Measurements from ENCODE around the gene MCM6. TPM values are rescaled to one million over a fixed set of nuclear protein-coding genes. Genes with fewer than 3 reads are reported as not detected.
"Not testable (repeated sequence)": the region's sequence is repeated elsewhere in the genome, so short reads cannot be mapped to it uniquely, and the experiment has no call there.

The MCM6 gene
- 57.0 and 57.1 TPM in 2 replicates for total RNA-seq (2014; rRNA removed; shearing (Covaris generic); ENCODE audit: low replicate concordance)

- DNase-seq: peak; percentile 98
- Histone ChIP-seq H3K27me3 (no peaks in the 10 kb centered on the region), H3K36me3 (peaks cover 28% of the 10 kb centered on the region), H3K4me3 (peak within 1 kb of the TSS; percentile 81), H3K9me3 (no peaks in the 10 kb centered on the region)
Measured at GRCh38 chr2:135876066-135876711, at the start of gene MCM6. MCM6 (minus strand) TSS chr2:135876443; CDS start chr2:135876365, 78 bp downstream.

- DNase-seq: no peak
- H3K9me3 ChIP-seq: no peaks in the 10 kb centered on the region
- H3K4me3 ChIP-seq: no peak overlapping the region
- H3K27me3 ChIP-seq: no peaks in the 10 kb centered on the region
- peaks cover 13% of the 10 kb centered on the region for H3K36me3 ChIP-seq
Measured at GRCh38 chr2:135925571-135925970, 49.3 kb upstream of the MCM6 start.

DNA sequence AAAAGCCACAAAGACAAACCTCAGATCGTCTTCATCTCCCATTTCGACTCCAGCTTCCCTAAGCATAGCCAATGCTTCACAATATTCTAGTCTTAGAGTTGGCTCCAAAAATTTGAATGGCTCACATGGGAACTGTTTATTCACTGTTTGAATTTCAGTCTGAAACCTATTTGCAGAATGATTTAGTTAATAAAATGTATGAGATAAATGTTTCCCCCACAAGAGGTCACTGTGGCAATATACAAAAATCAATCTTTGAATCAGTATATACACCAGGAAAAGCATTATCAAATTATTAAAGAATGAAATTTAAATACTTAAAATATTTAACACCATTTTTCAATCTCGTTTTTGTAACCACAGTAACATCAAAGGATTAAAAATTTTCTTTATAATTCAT, 40.0 kb upstream of the MCM6 start:
- peaks cover 19% of the 10 kb centered on the region for H3K36me3 ChIP-seq
- no peaks in the 10 kb centered on the region for H3K27me3 ChIP-seq
- no peak for DNase-seq
- H3K4me3 ChIP-seq: no peak overlapping the region
- no peaks in the 10 kb centered on the region for H3K9me3 ChIP-seq

- Histone ChIP-seq H3K36me3 (peaks cover 27% of the 10 kb centered on the region), H3K4me3 (no peak overlapping the region), H3K27me3 (no peaks in the 10 kb centered on the region), H3K9me3 (no peaks in the 10 kb centered on the region)
- no peak for DNase-seq
Measured at GRCh38 chr2:135914485-135914884, 38.2 kb upstream of the MCM6 start.

- no peak for DNase-seq
- H3K9me3 ChIP-seq: no peaks in the 10 kb centered on the region
- no peaks in the 10 kb centered on the region for H3K27me3 ChIP-seq
Measured at GRCh38 chr2:135913727-135914365, 37.6 kb upstream of the MCM6 start.

DNA sequence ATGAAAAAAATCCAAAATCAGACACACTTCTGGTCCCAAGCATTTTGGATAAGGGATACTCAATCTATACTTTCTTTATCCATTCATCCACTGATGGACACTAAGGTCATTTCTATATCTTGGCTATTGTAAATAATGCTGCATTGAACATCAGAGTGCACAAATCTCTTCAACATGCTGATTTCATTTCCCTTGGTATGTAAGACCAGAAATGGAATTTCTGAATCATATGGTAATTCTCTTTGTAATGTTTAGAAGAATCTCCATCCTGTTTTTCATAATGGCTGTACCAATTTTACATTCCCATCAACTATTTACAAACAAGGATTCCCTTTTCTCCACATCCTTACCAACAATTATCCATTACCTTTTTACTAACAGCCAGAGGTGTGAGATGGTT, 33.7 kb upstream of the MCM6 start:
- no peaks in the 10 kb centered on the region for H3K27me3 ChIP-seq
- H3K4me3 ChIP-seq: no peak overlapping the region
- no peaks in the 10 kb centered on the region for H3K9me3 ChIP-seq
- peaks cover 44% of the 10 kb centered on the region for H3K36me3 ChIP-seq
- no peak for DNase-seq

More at GRCh38 chr2:135913727-135914365, 37.6 kb upstream of the MCM6 start:
- peaks cover 31% of the 10 kb centered on the region for H3K36me3 ChIP-seq
- H3K4me3 ChIP-seq: no peak overlapping the region

- Histone ChIP-seq H3K27me3 (no peaks in the 10 kb centered on the region), H3K9me3 (no peaks in the 10 kb centered on the region), H3K4me3 (no peak overlapping the region), H3K36me3 (peaks cover 30% of the 10 kb centered on the region)
- no peak for DNase-seq
Measured at GRCh38 chr2:135905679-135906078, 29.4 kb upstream of the MCM6 start.

DNA sequence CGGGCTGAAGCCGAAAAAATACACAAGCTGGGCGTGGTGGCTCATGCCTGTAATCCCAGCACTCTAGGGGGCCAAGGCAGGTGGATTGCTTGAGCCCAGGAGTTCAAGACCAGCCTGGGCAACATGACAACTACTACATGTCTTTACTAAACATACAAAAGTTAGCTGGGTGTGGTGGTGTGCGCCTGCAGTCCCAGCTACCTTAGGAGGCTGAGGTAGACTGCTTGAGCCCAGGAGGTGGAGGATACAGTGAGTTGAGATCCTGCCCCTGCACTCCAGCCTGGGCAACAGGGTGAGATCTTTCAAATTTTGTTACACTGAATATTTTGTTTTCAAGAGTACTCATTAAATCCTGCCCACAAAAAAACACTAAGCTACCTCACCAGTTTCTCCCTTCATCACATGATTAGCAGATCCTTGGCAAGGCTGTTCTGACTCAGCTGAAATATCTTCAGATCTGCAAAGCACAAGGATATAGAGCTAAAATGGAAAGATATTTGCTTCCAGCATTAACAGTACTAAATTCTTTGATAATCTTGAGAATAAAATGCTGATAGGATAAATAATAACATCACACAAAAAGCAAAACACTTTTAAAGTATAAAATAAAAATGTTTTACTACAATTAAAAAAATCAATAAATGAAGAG, 28.2 kb upstream of the MCM6 start:
- H3K4me3 ChIP-seq: no peak overlapping the region
- no peaks in the 10 kb centered on the region for H3K9me3 ChIP-seq
- no peaks in the 10 kb centered on the region for H3K27me3 ChIP-seq
- DNase-seq: no peak
- H3K36me3 ChIP-seq: peaks cover 19% of the 10 kb centered on the region

GRCh38 chr2:135903650-135904049, 27.4 kb upstream of the MCM6 start:
- Histone ChIP-seq H3K9me3 (no peaks in the 10 kb centered on the region), H3K4me3 (no peak overlapping the region), H3K27me3 (no peaks in the 10 kb centered on the region), H3K36me3 (peaks cover 14% of the 10 kb centered on the region)
- no peak for DNase-seq

- Histone ChIP-seq H3K9me3 (no peaks in the 10 kb centered on the region), H3K27me3 (no peaks in the 10 kb centered on the region)
Measured at GRCh38 chr2:135899567-135899966, 23.3 kb upstream of the MCM6 start.

DNA sequence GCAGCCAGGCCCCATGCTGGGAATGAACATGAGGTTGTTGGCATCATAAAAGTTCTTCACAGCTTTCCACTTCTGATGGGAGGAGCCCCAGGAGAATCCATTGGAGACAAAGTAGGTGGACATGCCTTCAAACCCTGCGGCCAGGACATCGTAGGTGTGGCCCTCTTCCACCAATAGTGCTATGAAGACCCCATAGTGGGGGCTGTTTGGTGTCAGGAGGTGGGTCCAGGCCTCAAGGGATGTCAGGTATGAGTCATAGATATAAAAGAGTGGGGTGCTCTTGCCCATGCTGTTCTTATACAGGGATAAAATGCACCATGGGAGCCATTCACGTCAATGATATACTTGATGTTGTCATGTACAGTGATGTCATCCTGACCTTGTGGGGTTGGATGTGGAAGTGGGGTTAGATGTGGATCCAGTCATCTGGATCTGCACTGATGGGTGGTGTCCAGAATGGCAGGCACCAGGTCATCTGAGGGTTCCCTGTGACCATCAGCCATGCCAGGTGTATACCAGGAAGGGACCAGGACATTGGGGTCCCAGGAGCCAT, 22.1 kb upstream of the MCM6 start:
- Histone ChIP-seq H3K27me3 (no peaks in the 10 kb centered on the region), H3K9me3 (no peaks in the 10 kb centered on the region), H3K36me3 (no peaks in the 10 kb centered on the region), H3K4me3 (no peak overlapping the region)
- DNase-seq: no peak

More at GRCh38 chr2:135899567-135899966, 23.3 kb upstream of the MCM6 start:
- H3K36me3 ChIP-seq: no peaks in the 10 kb centered on the region
- H3K4me3 ChIP-seq: no peak overlapping the region
- DNase-seq: no peak

DNA sequence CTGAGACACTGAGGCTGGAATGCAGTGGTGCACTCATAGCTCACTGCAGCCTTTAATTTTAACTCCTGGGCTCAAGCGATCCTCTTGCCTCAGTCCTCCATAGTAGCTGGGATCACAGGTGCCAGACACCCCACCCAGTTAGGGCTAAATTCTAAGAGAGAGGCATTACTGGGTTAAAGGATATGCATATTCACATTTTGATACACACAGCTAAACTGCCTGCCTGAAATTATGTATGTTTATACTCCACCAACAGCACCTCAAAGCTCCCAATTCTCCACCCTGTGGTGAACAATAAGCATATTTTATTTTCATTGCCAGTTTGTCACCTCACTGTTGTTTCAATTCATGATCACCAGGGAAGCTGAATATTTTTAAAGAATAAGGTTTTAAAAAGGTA, 18.7 kb upstream of the MCM6 start:
- Histone ChIP-seq H3K9me3 (no peaks in the 10 kb centered on the region), H3K4me3 (no peak overlapping the region), H3K36me3 (no peaks in the 10 kb centered on the region), H3K27me3 (no peaks in the 10 kb centered on the region)
- no peak for DNase-seq

DNA sequence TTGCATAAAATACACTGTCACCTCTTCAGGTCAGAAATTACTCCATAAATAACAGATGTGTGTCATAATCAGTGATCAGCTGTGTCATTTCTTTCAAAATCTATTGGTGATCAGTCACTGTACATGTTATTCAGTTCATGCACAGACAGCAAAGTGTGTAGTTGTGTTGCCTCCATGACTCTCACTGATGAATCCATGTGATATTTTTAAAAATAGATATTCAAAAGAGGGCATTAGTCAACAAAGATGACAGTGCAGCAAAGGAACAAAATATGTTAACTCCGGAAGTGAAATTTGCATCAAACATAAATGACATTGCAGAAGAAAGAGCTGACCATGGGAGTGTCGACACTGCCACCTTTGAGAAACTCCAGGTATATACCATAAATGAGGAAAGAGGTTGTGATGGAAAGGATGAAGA, 17.1 kb upstream of the MCM6 start:
- DNase-seq: no peak
- Histone ChIP-seq H3K4me3 (no peak overlapping the region), H3K36me3 (no peaks in the 10 kb centered on the region), H3K9me3 (no peaks in the 10 kb centered on the region), H3K27me3 (no peaks in the 10 kb centered on the region)

DNA sequence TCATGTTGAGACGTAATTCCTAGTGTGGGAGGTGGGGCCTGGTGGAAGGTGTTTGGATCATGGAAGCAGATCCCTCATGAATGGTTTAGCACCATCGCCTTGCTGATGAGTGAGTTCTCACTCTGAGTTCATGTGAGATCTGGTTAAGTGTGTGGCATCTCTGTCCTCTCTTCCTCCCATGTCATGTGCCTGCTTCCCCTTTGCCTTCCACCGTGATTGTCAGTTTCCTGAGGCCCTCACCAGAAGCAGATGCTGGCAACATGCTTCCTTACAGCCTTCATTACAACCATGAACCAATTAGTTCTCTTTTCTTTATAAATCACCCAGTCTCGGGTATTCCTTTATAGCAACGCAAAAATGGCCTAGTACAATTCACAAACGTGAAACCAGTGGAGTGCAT, 14.6 kb upstream of the MCM6 start:
- no peak for DNase-seq
- Histone ChIP-seq H3K4me3 (no peak overlapping the region), H3K9me3 (no peaks in the 10 kb centered on the region), H3K36me3 (no peaks in the 10 kb centered on the region), H3K27me3 (no peaks in the 10 kb centered on the region)

DNA sequence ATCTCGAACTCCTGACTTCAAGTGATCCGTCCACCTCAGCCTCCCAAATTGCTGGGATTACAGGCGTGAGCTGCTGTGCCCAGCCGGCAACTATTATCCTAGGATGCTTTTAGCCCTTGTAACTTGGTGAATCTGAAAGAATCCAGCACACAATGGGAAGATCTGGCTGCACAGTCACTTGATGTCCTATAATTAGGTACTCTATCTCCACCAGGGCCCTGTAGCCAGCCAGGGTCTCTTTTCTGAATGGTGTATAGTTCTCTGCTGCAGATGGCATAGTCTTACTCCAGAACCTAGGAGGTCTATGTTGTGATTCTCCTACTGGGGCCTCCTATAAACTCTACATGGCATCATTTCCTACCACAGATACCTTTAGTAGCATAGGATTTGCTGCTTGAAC, 13.9 kb upstream of the MCM6 start:
- Histone ChIP-seq H3K36me3 (no peaks in the 10 kb centered on the region), H3K9me3 (no peaks in the 10 kb centered on the region), H3K27me3 (no peaks in the 10 kb centered on the region), H3K4me3 (no peak overlapping the region)
- no peak for DNase-seq

DNA sequence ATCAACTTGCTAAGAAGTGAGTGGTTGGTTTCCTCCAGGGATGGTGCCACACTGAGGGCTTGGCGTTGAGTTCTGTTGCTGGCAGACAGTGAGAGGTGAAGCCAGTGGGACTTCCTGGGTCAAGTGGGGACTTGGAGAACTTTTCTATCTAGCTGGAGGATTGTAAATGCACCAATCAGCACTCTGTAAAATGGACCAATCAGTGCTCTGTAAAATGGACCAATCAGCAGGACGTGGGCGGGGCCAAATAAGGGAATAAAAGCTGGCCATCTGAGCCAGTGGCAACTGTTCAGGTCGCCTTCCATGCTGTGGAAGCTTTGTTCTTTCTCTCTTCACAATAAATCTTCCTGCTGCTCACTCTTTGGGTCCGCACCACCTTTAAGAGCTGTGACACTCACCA, 12.3 kb upstream of the MCM6 start:
- not testable (repeated sequence) for H3K9me3 ChIP-seq, H3K27me3 ChIP-seq, H3K4me3 ChIP-seq, H3K36me3 ChIP-seq, DNase-seq

- DNase-seq: no peak
- H3K36me3 ChIP-seq: no peaks in the 10 kb centered on the region
- no peaks in the 10 kb centered on the region for H3K9me3 ChIP-seq
- no peak overlapping the region for H3K4me3 ChIP-seq
- no peaks in the 10 kb centered on the region for H3K27me3 ChIP-seq
Measured at GRCh38 chr2:135885709-135886108, 9.5 kb upstream of the MCM6 start.

Data from MG63 (cell line).